HL-60/S4 treated with retinoic acid at 250 ng/mL for 4 days and 3 days (cell line): Measurements from ENCODE around the gene NEK4.
"Not testable (repeated sequence)": the region's sequence is repeated elsewhere in the genome, so short reads cannot be mapped to it uniquely, and the experiment has no call there.

Experiments used
- in situ Hi-C: fragments of 300-500 bp; cut with MboI; formaldehyde crosslinking; loops from 2 replicates; pipeline ENCODE4 v1.7.0; 2022; ENCODE audit warnings: low sequenced_read_pairs

Gene NEK4

GRCh38 chr3:52679811-52680210 lies 90.9 kb downstream of the NEK4 start:
- in situ Hi-C loops: no loop called here

GRCh38 chr3:52679199-52679538 lies 91.6 kb downstream of the NEK4 start:
- in situ Hi-C loops: no loop called here

- in situ Hi-C loops: no loop called here
Measured at GRCh38 chr3:52678265-52679198, 92.2 kb downstream of the NEK4 start.

DNA sequence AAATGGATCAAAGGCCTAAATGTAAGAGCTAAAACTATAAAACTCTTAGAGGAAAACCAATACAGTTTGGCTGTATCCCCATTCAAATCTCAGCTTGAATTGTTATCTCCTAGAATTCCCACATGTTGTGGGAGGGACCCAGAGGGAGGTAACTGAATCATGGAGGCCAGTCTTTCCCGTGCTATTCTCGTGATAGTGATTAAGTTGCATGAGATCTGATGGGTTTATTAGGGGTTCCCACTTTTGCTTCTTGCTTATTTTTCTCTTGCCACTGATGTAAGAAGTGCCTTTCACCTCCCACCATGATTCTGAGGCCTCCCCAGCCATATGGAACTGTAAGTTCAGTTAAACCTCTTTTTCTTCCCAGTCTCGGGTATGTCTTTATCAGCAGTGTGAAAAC lies 94.5 kb downstream of the NEK4 start:
- in situ Hi-C loops: not testable (repeated sequence)

- in situ Hi-C loops: no loop called here
Measured at GRCh38 chr3:52671676-52672075, 99.1 kb downstream of the NEK4 start.

DNA sequence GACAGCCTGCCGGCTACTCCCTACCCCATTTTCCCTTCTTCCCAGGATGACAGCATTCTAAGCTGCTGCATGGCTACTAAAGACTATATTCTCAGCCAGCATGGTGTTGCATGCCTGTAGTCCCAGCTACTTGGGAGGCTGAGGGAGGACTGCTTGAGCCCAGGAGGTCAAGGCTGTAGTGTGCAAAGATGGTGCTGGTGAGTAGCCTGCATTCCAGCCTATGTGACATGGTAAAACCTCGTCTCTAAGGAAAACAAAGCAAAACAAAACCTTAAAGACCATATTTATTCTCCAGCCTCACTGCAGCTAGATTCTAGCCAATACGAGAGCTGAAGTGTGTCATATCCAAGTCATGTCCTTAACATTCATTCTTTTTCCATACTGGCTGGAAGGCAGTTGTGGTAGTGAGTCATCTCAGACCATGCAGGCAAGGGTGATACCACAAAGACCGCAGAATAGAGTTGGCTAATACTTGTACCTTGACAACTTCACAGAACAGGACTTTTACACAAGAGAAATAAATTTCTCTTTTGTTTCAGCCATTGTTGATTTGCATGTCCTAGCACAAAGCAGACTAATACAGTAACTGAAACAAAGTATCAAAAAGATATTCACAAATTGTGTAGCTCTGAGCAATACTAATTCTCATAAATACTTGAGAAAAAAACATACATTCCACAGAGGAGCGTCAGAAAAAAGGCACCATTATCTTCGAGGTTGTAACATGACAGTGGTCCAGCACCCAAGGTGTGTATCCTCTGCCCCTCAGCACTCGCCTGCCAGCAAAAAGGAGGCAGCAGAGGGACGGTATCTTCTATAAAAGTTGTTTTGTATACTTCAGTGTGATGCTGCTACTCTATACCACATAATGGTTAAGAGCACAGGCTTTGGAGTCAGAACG lies 99.9 kb downstream of the NEK4 start:
- in situ Hi-C loops: no loop called here

- in situ Hi-C loops: no loop called here
Measured at GRCh38 chr3:52663098-52663497, 107.6 kb downstream of the NEK4 start.

GRCh38 chr3:52660046-52660445 lies 110.7 kb downstream of the NEK4 start:
- in situ Hi-C loops: no loop called here
